Activated CD4-positive, alpha-beta T cell treated with anti-CD3 and anti-CD28 coated beads, Interleukin-10, Interleukin-2, amounts not matched to agents 100 ng/mL and 50 ng/mL, durations not matched to agents 16 hours and 8 hours (primary cell): ENCODE measurements around the gene TSPAN18.

ENCODE experiments used
- DNase-seq: peaks from one replicate; pipeline ENCODE4 v3.0.0-alpha.2; 2020

The TSPAN18 gene

GRCh38 chr11:44931466-44931865, 204.7 kb downstream of the TSPAN18 start:
- DNase-seq: no peak

GRCh38 chr11:44934110-44934509, 207.3 kb downstream of the TSPAN18 start:
- no peak for DNase-seq

- DNase-seq: no peak
Measured at GRCh38 chr11:44934735-44935250, 208.0 kb downstream of the TSPAN18 start.

- DNase-seq: peak; percentile 74
Measured at GRCh38 chr11:44936525-44936924, 209.8 kb downstream of the TSPAN18 start.

- DNase-seq: no peak
Measured at GRCh38 chr11:44936951-44937543, 210.3 kb downstream of the TSPAN18 start.

GRCh38 chr11:44938066-44938691, 211.4 kb downstream of the TSPAN18 start:
- DNase-seq: no peak

- DNase-seq: no peak
Measured at GRCh38 chr11:44939673-44940395, 213.1 kb downstream of the TSPAN18 start.

GRCh38 chr11:44940404-44940803, 213.6 kb downstream of the TSPAN18 start:
- no peak for DNase-seq

- DNase-seq: no peak
Measured at GRCh38 chr11:44940835-44941234, 214.1 kb downstream of the TSPAN18 start.

GRCh38 chr11:44941259-44942021, 214.7 kb downstream of the TSPAN18 start:
- DNase-seq: no peak

- DNase-seq: no peak
Measured at GRCh38 chr11:44942029-44942955, 215.5 kb downstream of the TSPAN18 start.

- DNase-seq: peak; percentile 12
Measured at GRCh38 chr11:44943118-44943517, 216.4 kb downstream of the TSPAN18 start.

GRCh38 chr11:44943696-44944095, 216.9 kb downstream of the TSPAN18 start:
- no peak for DNase-seq

GRCh38 chr11:44944181-44944852, 217.6 kb downstream of the TSPAN18 start:
- no peak for DNase-seq

- DNase-seq: no peak
Measured at GRCh38 chr11:44944853-44945235, 218.1 kb downstream of the TSPAN18 start.

- DNase-seq: no peak
Measured at GRCh38 chr11:44945666-44946065, 218.9 kb downstream of the TSPAN18 start.

GRCh38 chr11:44946263-44946662, 219.5 kb downstream of the TSPAN18 start:
- no peak for DNase-seq

- no peak for DNase-seq
Measured at GRCh38 chr11:44947114-44947513, 220.4 kb downstream of the TSPAN18 start.

- DNase-seq: no peak
Measured at GRCh38 chr11:44948155-44948554, 221.4 kb downstream of the TSPAN18 start.

- no peak for DNase-seq
Measured at GRCh38 chr11:44949160-44950030, 222.6 kb downstream of the TSPAN18 start.
